K562 (cell line): ENCODE data around the gene BRAF.

Experiments
- COPS2 ChIP-seq: fragments of 450-650 bp; conservative IDR thresholded peaks from 2 replicates; pipeline ENCODE4 v1.6.1; 2016; ENCODE audit warnings: mild to moderate bottlenecking, moderate library complexity
- CREB5 ChIP-seq: fragments of 250-450 bp; sonication (Bioruptor Pico); IDR thresholded peaks from 2 replicates; pipeline ENCODE4 v1.5.0; 2020; ENCODE audit warnings: mild to moderate bottlenecking
- ETV6 ChIP-seq, 3 experiments: fragments of 150-350 bp in 1 of 3; sonication (generic) in 1 of 3; formaldehyde crosslinking in 1 of 3; IDR thresholded peaks; 2 replicates each; pipeline versions ENCODE4 v1.6.1 to v1.8.0; 2014 to 2022; ENCODE audit warnings: borderline replicate concordance in 2 of 3, low read depth in 2 of 3, antibody characterized with exemption in 1 of 3, low read length in 1 of 3, mild to moderate bottlenecking in 1 of 3, missing genetic modification reagents in 1 of 3
- HNRNPL ChIP-seq: fragments of 200-400 bp; formaldehyde crosslinking; IDR thresholded peaks from 2 replicates; pipeline ENCODE4 v1.6.1; 2017; ENCODE audit warnings: low read depth, mild to moderate bottlenecking, low read length
- HOMEZ ChIP-seq: fragments of 250-450 bp; sonication (Bioruptor Pico); IDR thresholded peaks from 2 replicates; pipeline ENCODE4 v1.4.0; 2020; ENCODE audit warnings: mild to moderate bottlenecking, moderate library complexity
- MYBL2 ChIP-seq, 2 experiments: fragments of 450-650 bp in 1 of 2; sonication (generic) in 1 of 2; formaldehyde crosslinking in 1 of 2; IDR thresholded peaks; 2 replicates each; pipeline versions ENCODE4 v1.6.1 to v1.8.1; 2017 to 2022; ENCODE audit warnings: borderline replicate concordance in 1 of 2, inconsistent platforms in 1 of 2, low read depth in 1 of 2, mild to moderate bottlenecking in 1 of 2, missing genetic modification reagents in 1 of 2, moderate library complexity in 1 of 2
- NR2C1 ChIP-seq, 2 experiments: fragments of 450-650 bp; IDR thresholded peaks; 2 replicates each; pipeline ENCODE4 v1.6.1; 2017; ENCODE audit warnings: mild to moderate bottlenecking in 2 of 2, antibody characterized with exemption in 1 of 2, inconsistent platforms in 1 of 2, missing compliant biosample characterization in 1 of 2, missing genetic modification characterization in 1 of 2
- RBBP5 ChIP-seq: fragments of 200-600 bp; sonication (generic); IDR thresholded peaks from 2 replicates; pipeline ENCODE4 v1.6.1; 2012; ENCODE audit warnings: borderline replicate concordance, mild to moderate bottlenecking, low read length, control low read depth, inconsistent platforms; ENCODE audit not compliant: insufficient read depth, poor library complexity, severe bottlenecking
- RFX5 ChIP-seq: IDR thresholded peaks from 2 replicates; pipeline ENCODE4 v1.6.1; 2011; ENCODE audit warnings: low read depth, mild to moderate bottlenecking, improper control_type of control experiment, low read length
- TAF1 ChIP-seq: IDR thresholded peaks from 2 replicates; pipeline ENCODE4 v1.6.1; 2011; ENCODE audit warnings: mild to moderate bottlenecking, low read length, moderate library complexity; ENCODE audit not compliant: insufficient read depth, control insufficient read depth, severe bottlenecking; ENCODE audit errors: extremely low read depth
- ZNF512 ChIP-seq: IDR thresholded peaks from 2 replicates; pipeline ENCODE4 v1.6.1; 2016; ENCODE audit warnings: missing genetic modification characterization, missing compliant biosample characterization

GRCh38 chr7:140673063-140673773, 251.5 kb downstream of the BRAF start:
- TF ChIP-seq HOMEZ (CRISPR knock-in tag) (no peak), ETV6 (IDR thresholded peaks at IDR 0.05; ENCODE audit: borderline replicate concordance in 1 of 2, low read depth in 2 of 2, low read length in 1 of 2) (no peak), ETV6 (CRISPR knock-in tag; IDR thresholded peaks at IDR 0.05; ENCODE audit: borderline replicate concordance) (no peak), COPS2 (no peak), ZNF512 (no peak), HNRNPL (peak; percentile 37; the same call in 1 of the 2 replicates), RFX5 (no peak), MYBL2 (IDR thresholded peaks at IDR 0.05; ENCODE audit: low read depth) (no peak), MYBL2 (CRISPR knock-in tag; IDR thresholded peaks at IDR 0.05; ENCODE audit: borderline replicate concordance) (no peak), TAF1 (no peak), NR2C1 (IDR thresholded peaks at IDR 0.05) (no peak), NR2C1 (tag; IDR thresholded peaks at IDR 0.05) (no peak), CREB5 (CRISPR knock-in tag) (no peak), RBBP5 (peak; percentile 61)
